HG02763 (cell line): ENCODE data around the gene CHD6.

Source experiments
- ATAC-seq: cut with Tn5 transposase; IDR thresholded peaks from one replicate; pipeline ENCODE4 v1.9.1; 2021; ENCODE audit warnings: mild to moderate bottlenecking, moderate library complexity; ENCODE audit not compliant: unreplicated experiment

Gene CHD6

GRCh38 chr20:41376349-41376748 is 241.8 kb downstream of the CHD6 start:
- ATAC-seq: no peak

- no peak for ATAC-seq
Observed at GRCh38 chr20:41375846-41376245, 242.3 kb downstream of the CHD6 start.

- ATAC-seq: no peak
Observed at GRCh38 chr20:41373931-41374920, 244.0 kb downstream of the CHD6 start.

GRCh38 chr20:41373251-41373783 is 244.9 kb downstream of the CHD6 start:
- ATAC-seq: no peak

- no peak for ATAC-seq
Observed at GRCh38 chr20:41371371-41371770, 246.8 kb downstream of the CHD6 start.

GRCh38 chr20:41370176-41370575 is 248.0 kb downstream of the CHD6 start:
- ATAC-seq: no peak

GRCh38 chr20:41369673-41370072 is 248.5 kb downstream of the CHD6 start:
- no peak for ATAC-seq

- ATAC-seq: no peak
Observed at GRCh38 chr20:41367956-41368355, 250.2 kb downstream of the CHD6 start.

- ATAC-seq: no peak
Observed at GRCh38 chr20:41367393-41367695, 250.8 kb downstream of the CHD6 start.

- no peak for ATAC-seq
Observed at GRCh38 chr20:41366546-41367392, 251.4 kb downstream of the CHD6 start, which contains the start of gene EMILIN3. Gene EMILIN3 (minus strand): TSS chr20:41366818. CDS start chr20:41366634, 184 bp downstream.

GRCh38 chr20:41365777-41366545 is 252.2 kb downstream of the CHD6 start:
- no peak for ATAC-seq

- ATAC-seq: no peak
Observed at GRCh38 chr20:41364967-41365765, 253.0 kb downstream of the CHD6 start.

- no peak for ATAC-seq
Observed at GRCh38 chr20:41364236-41364855, 253.8 kb downstream of the CHD6 start.

- ATAC-seq: no peak
Observed at GRCh38 chr20:41363601-41364000, 254.6 kb downstream of the CHD6 start.

GRCh38 chr20:41362748-41363140 is 255.4 kb downstream of the CHD6 start:
- ATAC-seq: no peak

GRCh38 chr20:41361757-41362747 is 256.1 kb downstream of the CHD6 start:
- ATAC-seq: no peak

- ATAC-seq: no peak
Observed at GRCh38 chr20:41360831-41361756, 257.1 kb downstream of the CHD6 start.
